Neuronal stem cell (in vitro differentiated cells): ENCODE results near the gene ANKRD18B.
"Not testable (repeated sequence)": the region's sequence is repeated elsewhere in the genome, so short reads cannot be mapped to it uniquely, and the experiment has no call there.

Source experiments
- DNase-seq: peaks from one replicate; pipeline ENCODE4 v3.0.0-alpha.2; 2013; ENCODE audit warnings: low spot score
- H2AFZ ChIP-seq: one replicate; pipeline ENCODE4 v1.6.1; 2013; ENCODE audit warnings: mild to moderate bottlenecking, low read length, inconsistent platforms
- H2AK5ac ChIP-seq: 2 replicates; pipeline ENCODE4 v1.6.1; 2013; ENCODE audit warnings: low read depth, mild to moderate bottlenecking, inconsistent platforms, low read length, moderate library complexity, mixed read lengths
- H2BK120ac ChIP-seq: 2 replicates; pipeline ENCODE4 v1.6.1; 2013; ENCODE audit warnings: low read depth, mild to moderate bottlenecking, inconsistent platforms, low read length, moderate library complexity, mixed read lengths
- H2BK12ac ChIP-seq: one replicate; pipeline ENCODE4 v1.6.1; 2013; ENCODE audit warnings: low read length, inconsistent platforms
- H2BK15ac ChIP-seq: 2 replicates; pipeline ENCODE4 v1.6.1; 2013; ENCODE audit warnings: mild to moderate bottlenecking, low read length, inconsistent platforms, mixed read lengths
- H2BK5ac ChIP-seq: one replicate; pipeline ENCODE4 v1.6.1; 2013; ENCODE audit warnings: inconsistent platforms, mild to moderate bottlenecking, low read length, moderate library complexity
- H3K14ac ChIP-seq: one replicate; pipeline ENCODE4 v1.6.1; 2013; ENCODE audit warnings: low read length, inconsistent platforms
- H3K18ac ChIP-seq: 2 replicates; pipeline ENCODE4 v1.6.1; 2013; ENCODE audit warnings: low read length, inconsistent platforms
- H3K23ac ChIP-seq: 2 replicates; pipeline ENCODE4 v1.6.1; 2013; ENCODE audit warnings: low read depth, mild to moderate bottlenecking, mixed read lengths, low read length, inconsistent platforms; ENCODE audit not compliant: poor library complexity
- H3K27ac ChIP-seq: replicated peaks from 3 replicates; pipeline ENCODE4 v1.5.1; 2013; ENCODE audit warnings: low read length, inconsistent platforms
- H3K27me3 ChIP-seq, 3 experiments: 2 replicates each; pipeline ENCODE4 v1.6.1; 2013; ENCODE audit warnings: low read length in 3 of 3, mild to moderate bottlenecking in 2 of 3, inconsistent platforms in 1 of 3, low read depth in 1 of 3, mixed read lengths in 1 of 3, moderate library complexity in 1 of 3; ENCODE audit not compliant: control insufficient read depth in 3 of 3, insufficient read depth in 3 of 3
- H3K36me3 ChIP-seq, 2 donors: replicated peaks in 1 of 2; 2 replicates each; pipeline ENCODE4 v1.6.1; 2013; ENCODE audit warnings: low read length in 2 of 2; ENCODE audit not compliant: control insufficient read depth in 2 of 2, insufficient read depth in 2 of 2
- H3K4ac ChIP-seq: 2 replicates; pipeline ENCODE4 v1.6.1; 2013; ENCODE audit warnings: inconsistent platforms, mild to moderate bottlenecking, low read length, moderate library complexity
- H3K4me1 ChIP-seq, 2 donors: 1 replicate in 1 of 2; 2 replicates in 1 of 2; pipeline ENCODE4 v1.6.1; 2013; ENCODE audit warnings: low read length in 2 of 2, low read depth in 1 of 2; ENCODE audit not compliant: control insufficient read depth in 2 of 2, insufficient read depth in 1 of 2
- H3K4me2 ChIP-seq: one replicate; pipeline ENCODE4 v1.6.1; 2013; ENCODE audit warnings: mild to moderate bottlenecking, low read length, inconsistent platforms; ENCODE audit not compliant: insufficient read depth, poor library complexity, severe bottlenecking
- H3K4me3 ChIP-seq, 2 donors: 2 replicates each; pipeline ENCODE4 v1.5.1; 2013; ENCODE audit warnings: low read length in 2 of 2, mild to moderate bottlenecking in 2 of 2, inconsistent platforms in 1 of 2, moderate library complexity in 1 of 2
- H3K79me1 ChIP-seq: one replicate; pipeline ENCODE4 v1.6.1; 2013; ENCODE audit warnings: low read depth, mild to moderate bottlenecking, inconsistent platforms, low read length, moderate library complexity
- H3K9ac ChIP-seq: one replicate; pipeline ENCODE4 v1.6.1; 2013; ENCODE audit warnings: mild to moderate bottlenecking, low read depth, low read length, inconsistent platforms; ENCODE audit not compliant: poor library complexity
- H3K9me3 ChIP-seq, 2 donors: replicated peaks in 1 of 2; 2 replicates each; pipeline versions ENCODE3 to v1.6.1; 2013; ENCODE audit warnings: low read length in 2 of 2, mild to moderate bottlenecking in 2 of 2, inconsistent platforms in 1 of 2, low read depth in 1 of 2, mixed read lengths in 1 of 2, moderate library complexity in 1 of 2; ENCODE audit not compliant: control insufficient read depth in 2 of 2, insufficient read depth in 1 of 2
- H4K8ac ChIP-seq: one replicate; pipeline ENCODE4 v1.6.1; 2013; ENCODE audit warnings: low read depth, mild to moderate bottlenecking, inconsistent platforms, low read length, moderate library complexity
- H4K91ac ChIP-seq: one replicate; pipeline ENCODE4 v1.6.1; 2013; ENCODE audit warnings: low read length, low read depth, mild to moderate bottlenecking, inconsistent platforms; ENCODE audit not compliant: poor library complexity
- WGBS, 2 donors: extraction: QIAGEN DNeasy Blood & Tissue Kit; methylation state at CpG; one replicate each; pipeline ENCODE4 v1.1.7; 2013; ENCODE audit warnings: missing lambda C conversion rate in 2 of 2, mixed read lengths in 1 of 2; ENCODE audit not compliant: insufficient read length in 2 of 2, insufficient replicate concordance in 1 of 2; ENCODE audit errors: extremely low coverage in 2 of 2; 5-methylcytosine and 5-hydroxymethylcytosine counted together

ANKRD18B gene

DNA sequence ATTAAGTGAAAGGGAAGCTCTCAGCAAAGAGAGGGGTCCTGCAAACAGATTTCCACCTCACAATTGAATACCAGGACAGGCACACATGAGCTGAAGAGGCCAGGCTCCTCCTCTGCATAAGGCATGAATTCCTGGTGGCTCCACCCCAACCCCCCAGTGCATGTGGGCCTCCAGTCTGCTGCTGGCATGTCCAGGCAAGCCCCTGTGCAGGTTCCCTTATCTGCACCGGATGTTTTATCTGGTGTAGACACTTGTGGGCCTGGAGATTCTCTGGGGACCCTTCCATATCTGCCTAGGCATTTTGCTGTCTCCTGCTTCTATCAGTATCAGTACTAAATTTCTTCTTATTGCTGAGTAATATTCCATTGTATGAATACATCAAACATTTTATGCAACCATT lies 36.2 kb downstream of the ANKRD18B start:
- WGBS, 2 donors: no CpG with 5 or more reads among the region's 1 CpG
- H2AFZ ChIP-seq: peak overlapping the region; percentile 71
- H2AK5ac ChIP-seq, H2BK5ac ChIP-seq, H2BK12ac ChIP-seq, H3K9ac ChIP-seq, H3K14ac ChIP-seq, H3K4me2 ChIP-seq, H2BK15ac ChIP-seq, H3K27ac ChIP-seq, H3K23ac ChIP-seq, H3K18ac ChIP-seq, H3K4ac ChIP-seq, H3K36me3 ChIP-seq, H4K8ac ChIP-seq, H3K79me1 ChIP-seq, H3K4me1 ChIP-seq, H3K4me3 ChIP-seq, H4K91ac ChIP-seq, H2BK120ac ChIP-seq, H3K9me3 ChIP-seq, H3K27me3 ChIP-seq: not testable (repeated sequence)
- peak; percentile 3 for DNase-seq

DNA sequence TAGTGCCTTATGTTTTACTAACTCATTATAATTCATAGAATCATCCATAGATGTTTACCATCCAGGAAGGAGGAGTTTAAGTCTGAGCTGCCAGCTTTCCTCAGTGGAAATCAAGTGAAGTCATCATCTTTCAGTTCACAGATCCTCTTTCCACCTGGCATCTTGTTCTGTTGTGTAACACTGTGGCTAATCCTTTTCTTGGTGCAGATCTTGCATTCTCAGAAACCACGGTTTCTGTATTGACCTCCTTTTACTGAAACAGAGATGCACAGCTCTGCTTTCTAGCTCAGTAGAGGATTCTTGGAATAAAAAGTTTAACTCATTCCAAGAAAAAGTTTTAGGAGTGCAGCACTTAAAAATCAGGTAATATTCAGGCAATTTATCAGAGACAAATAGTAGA lies 38.1 kb downstream of the ANKRD18B start:
- H3K23ac ChIP-seq, H3K18ac ChIP-seq, H4K8ac ChIP-seq, H3K79me1 ChIP-seq, H3K27ac ChIP-seq, H3K4ac ChIP-seq, H2BK12ac ChIP-seq, H2AFZ ChIP-seq, H2AK5ac ChIP-seq, H3K4me1 ChIP-seq, H3K14ac ChIP-seq, H3K9me3 ChIP-seq, H3K27me3 ChIP-seq, H2BK15ac ChIP-seq, H3K4me3 ChIP-seq, H3K36me3 ChIP-seq, H4K91ac ChIP-seq, H2BK5ac ChIP-seq, H2BK120ac ChIP-seq, H3K9ac ChIP-seq, DNase-seq, H3K4me2 ChIP-seq: not testable (repeated sequence)
- no CpG with 5 or more reads among the region's 1 CpG for WGBS, 2 donors

DNA sequence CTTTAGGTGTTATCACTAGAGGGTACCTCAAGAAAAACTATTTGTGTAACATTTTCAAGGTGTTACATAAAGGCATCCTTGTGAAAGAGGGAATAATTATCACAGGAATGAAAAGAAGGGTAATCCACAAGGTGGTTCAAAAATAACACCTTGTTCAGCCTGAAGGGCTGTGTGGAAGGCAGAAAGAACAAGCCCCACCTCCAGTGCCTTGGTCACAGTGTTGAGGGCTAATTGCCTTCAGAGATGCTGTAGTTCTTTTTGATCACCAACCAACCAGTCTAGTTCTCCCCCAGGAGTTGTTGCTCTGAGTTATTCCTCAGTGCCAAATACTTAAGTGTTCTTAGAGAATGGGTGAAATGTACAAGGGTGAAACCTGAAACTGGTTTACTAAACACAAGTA lies 43.7 kb downstream of the ANKRD18B start:
- H2BK12ac ChIP-seq, H2BK15ac ChIP-seq, H3K4ac ChIP-seq, H3K9me3 ChIP-seq, H3K14ac ChIP-seq, H4K8ac ChIP-seq, H2AK5ac ChIP-seq, H2AFZ ChIP-seq, H3K27ac ChIP-seq, H3K4me1 ChIP-seq, H3K4me3 ChIP-seq, H2BK5ac ChIP-seq, H3K18ac ChIP-seq, H3K23ac ChIP-seq, H2BK120ac ChIP-seq, H3K27me3 ChIP-seq, H4K91ac ChIP-seq, H3K4me2 ChIP-seq, DNase-seq, H3K9ac ChIP-seq, H3K79me1 ChIP-seq, H3K36me3 ChIP-seq: not testable (repeated sequence)

DNA sequence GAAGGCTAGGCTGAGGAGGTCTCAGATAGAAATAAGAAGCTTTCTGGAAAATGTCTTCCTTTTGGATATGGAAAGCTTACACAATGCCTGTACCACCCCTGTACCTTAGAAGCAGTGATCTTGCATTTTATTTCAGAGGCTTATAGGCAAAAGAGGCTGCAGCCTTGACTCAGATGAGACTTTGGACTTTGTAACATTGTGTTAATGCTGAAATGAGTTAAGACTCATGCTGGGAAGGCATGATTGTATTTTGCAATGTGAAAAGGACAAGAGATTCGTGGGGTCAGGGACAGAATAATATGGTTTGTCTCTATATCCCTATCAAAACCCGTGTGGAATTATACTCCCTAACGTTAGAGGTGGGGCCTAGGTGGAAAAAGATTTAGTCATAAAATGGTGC lies 53.7 kb downstream of the ANKRD18B start:
- H2BK120ac ChIP-seq, H3K23ac ChIP-seq, H3K79me1 ChIP-seq, H3K4ac ChIP-seq, H3K4me1 ChIP-seq, H3K27ac ChIP-seq, DNase-seq, H2AK5ac ChIP-seq, H3K9ac ChIP-seq, H3K4me3 ChIP-seq, H4K91ac ChIP-seq, H2BK12ac ChIP-seq, H3K4me2 ChIP-seq, H2BK5ac ChIP-seq, H3K9me3 ChIP-seq, H3K36me3 ChIP-seq, H3K18ac ChIP-seq, H3K14ac ChIP-seq, H2BK15ac ChIP-seq, H3K27me3 ChIP-seq, H2AFZ ChIP-seq, H4K8ac ChIP-seq: not testable (repeated sequence)
- WGBS, 2 donors: no CpG with 5 or more reads among the region's 3 CpGs
